Measurements from ENCODE around the gene TMEM40.

GRCh38 chr3:12702501-12702900 is 56.6 kb downstream of the TMEM40 start:
- no peak for TF ChIP-seq CTCF (conservative IDR thresholded peaks at IDR 0.05; ENCODE audit: low read length)
- no peak for TF ChIP-seq EZH2phosphoT487 (IDR thresholded peaks at IDR 0.05; ENCODE audit: borderline replicate concordance, low read depth, low read length)

All from OCI-LY7 (cell line).